HG03095 (cell line): ENCODE data around the gene RAC2.
A peak's percentile ranks its signal among the peaks of the same experiment; 100 is the strongest.
"Not testable (repeated sequence)": the region's sequence is repeated elsewhere in the genome, so short reads cannot be mapped to it uniquely, and the experiment has no call there.

Experiments used
- ATAC-seq: cut with Tn5 transposase; IDR thresholded peaks from one replicate; pipeline ENCODE4 v1.9.1; 2021; ENCODE audit warnings: moderate library complexity; ENCODE audit not compliant: unreplicated experiment

RAC2 gene

DNA sequence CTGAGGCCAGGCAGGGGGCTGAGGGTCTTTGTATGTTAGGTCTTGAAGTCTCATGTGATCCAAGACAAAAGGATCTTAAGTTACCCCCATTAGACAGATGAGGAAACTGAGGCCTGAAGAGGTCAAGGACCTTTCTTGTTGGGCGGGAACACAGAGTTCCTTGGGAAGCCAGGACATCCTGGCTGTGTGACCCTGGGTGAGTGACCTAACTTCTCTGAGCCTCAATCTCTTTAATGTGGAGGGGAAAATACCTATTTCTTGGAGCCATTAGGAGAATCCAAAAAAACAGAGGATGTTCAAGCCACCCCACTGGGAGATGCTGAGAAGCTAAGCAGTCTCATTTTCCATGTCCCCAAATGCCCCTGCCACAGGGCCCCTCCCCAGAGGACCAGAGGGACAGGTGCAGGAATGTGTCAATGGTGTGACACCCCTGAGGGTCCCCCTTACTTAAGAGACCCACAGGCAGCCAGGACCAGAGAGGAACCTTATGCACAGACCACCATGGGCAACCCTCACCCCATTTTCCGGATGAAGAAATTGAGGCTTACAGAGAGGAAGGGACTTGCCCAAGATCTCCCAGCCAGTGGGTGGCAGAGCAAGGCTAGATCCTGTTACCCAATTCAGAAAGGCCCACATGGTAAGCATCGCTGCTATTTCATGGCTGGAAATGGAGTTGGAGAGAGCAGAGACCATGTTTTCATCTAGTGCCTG, 8.0 kb downstream of the RAC2 start:
- ATAC-seq = no peak

DNA sequence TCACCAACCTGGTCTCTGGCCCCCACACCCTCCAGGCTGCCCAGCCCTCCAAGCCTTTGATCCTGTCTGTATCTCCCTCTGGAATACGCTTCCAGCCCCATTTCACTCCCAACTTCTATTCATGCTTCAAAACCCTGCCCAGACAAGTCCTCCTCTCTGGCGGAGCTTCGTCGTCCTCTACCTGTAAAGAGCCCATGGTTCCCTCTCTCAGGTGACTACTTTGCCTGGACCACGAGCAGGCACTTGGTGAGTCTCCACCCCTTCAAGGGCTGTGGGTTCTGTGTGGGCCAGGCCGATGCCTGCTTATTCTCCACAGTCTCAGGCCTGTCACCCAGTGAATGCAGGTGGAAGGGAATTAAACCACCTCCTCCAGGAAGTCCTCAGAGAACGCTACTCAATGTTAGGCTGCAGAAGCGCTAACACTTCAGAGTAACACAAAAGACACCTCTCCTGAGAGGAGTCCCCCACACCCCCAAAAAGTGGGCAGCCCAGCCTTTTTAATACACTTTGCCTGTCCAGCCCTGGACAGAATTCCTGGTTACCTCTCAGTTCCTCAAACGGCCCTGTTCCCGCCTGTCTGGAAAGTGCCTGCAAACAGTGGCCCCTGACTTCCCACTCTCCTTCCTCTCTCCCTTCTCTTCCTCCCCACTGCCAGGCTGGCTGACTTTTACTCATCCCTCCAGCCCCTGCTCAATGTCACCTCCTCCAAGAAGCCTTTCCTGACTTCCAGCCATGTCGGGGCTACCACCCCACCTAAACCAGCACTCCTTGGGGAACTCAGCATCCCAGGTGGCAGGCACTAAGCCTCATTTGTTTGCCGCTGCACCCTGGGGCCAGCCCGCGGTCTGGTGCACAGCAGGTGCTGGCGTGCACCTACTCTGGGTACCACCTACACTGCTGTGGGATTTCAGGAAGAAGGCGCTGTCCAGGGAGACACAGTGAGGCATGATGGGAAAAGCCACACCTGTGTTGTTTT, 9.0 kb downstream of the RAC2 start:
- no peak for ATAC-seq

GRCh38 chr22:37233751-37234631, 10.1 kb downstream of the RAC2 start:
- ATAC-seq = no peak

DNA sequence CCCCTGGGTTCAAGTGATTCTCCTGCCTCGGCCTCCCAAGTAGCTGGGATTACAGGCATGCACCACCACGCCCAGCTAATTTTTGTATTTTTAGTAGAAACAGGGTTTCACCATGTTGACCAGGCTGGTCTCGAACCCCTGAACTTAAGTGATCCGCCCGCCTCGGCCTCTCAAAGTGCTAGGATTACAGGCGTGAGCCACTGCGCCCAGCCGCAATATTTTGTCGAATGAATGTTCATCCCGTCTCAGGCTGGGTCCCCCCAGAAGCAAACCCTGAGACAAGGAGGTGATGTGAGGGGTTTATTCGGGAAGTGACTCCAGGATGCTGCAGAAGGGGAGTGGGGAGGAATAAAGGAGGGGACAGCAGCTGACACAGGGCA, 10.7 kb downstream of the RAC2 start:
- not testable (repeated sequence) for ATAC-seq

DNA sequence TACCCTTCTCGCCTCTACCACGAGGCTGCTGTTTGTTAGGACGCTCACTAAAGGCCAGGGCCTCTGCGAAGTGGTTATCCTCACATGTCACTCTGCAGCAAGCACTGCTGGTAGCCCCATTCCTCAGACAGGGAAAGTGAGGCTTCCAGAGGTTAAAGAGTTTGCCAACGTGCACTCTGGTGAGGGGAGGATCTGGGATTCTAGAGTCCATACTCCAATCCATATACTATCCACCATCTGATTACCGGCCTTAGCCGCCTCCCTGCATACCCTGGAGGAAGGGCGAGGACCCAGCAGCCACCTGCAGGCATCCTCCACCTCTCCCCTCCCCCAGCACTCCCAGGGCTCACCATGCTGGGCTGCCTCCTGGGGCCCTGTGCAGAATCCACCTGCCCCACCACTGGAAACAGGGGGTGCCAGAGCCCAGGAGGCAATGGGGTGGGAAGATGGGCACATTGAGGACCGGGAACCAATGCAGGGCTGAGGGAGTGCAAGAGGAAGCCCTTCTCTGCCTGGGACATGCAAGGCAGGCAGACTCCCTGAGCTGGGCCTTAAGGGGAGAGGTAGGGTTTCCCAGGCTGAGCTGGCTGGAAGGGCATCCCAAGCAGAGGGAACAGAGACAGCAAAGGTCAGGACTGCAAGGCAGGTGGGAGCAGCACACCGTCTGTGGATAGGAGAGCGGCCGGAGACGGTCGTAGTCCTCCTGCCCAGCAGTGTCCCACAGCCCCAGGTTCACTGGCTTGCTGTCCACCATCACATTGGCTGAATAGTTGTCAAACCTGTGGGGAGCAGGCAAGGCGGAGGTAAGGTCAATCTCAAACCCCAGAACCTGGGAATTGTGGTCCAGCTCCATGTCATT, 11.7 kb downstream of the RAC2 start:
- ATAC-seq = no peak

GRCh38 chr22:37231406-37232139, 12.5 kb downstream of the RAC2 start:
- no peak for ATAC-seq

- no peak for ATAC-seq
Observed at GRCh38 chr22:37230673-37231405, 13.2 kb downstream of the RAC2 start.

- peak; percentile 46 for ATAC-seq
Observed at GRCh38 chr22:37229805-37230672, 14.0 kb downstream of the RAC2 start.

DNA sequence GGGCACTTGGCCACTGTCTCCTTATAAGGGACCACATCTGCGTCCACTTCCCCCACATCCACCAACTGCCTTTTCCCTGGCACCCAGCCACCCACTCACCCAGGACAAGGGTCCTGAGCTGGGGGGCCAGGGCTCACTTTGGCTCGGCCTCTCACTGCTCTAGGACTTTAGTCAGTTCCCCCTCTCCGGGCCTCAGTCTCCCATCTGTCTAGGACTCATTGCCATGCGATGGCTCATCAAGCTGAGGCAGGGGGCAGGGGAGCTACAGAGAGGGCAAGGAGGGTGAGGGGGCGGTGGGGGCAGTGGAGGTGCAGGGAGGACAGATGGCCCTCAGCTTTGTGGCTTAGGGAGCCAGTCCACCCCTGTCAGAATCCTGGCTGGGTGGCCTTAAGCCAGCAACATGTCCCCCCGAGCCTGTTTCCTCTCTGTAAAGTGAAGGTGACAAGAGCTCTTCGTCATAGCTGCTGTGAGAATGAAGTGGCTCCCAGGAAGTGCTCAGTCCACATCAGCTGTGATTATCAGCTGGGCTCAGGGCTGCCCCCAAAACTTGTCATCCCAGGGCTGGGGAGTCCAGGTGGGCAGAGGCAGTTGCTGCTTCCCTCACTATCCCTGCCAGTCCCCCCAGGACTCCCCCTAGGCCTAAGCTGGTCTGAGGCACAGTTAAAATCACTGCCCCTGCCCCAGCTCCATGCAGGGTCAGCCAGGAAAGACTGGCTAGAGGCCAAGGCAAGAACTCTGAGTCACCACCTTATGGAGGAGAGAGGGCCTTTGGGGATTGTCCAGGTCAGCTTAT, 14.9 kb downstream of the RAC2 start:
- ATAC-seq = no peak

DNA sequence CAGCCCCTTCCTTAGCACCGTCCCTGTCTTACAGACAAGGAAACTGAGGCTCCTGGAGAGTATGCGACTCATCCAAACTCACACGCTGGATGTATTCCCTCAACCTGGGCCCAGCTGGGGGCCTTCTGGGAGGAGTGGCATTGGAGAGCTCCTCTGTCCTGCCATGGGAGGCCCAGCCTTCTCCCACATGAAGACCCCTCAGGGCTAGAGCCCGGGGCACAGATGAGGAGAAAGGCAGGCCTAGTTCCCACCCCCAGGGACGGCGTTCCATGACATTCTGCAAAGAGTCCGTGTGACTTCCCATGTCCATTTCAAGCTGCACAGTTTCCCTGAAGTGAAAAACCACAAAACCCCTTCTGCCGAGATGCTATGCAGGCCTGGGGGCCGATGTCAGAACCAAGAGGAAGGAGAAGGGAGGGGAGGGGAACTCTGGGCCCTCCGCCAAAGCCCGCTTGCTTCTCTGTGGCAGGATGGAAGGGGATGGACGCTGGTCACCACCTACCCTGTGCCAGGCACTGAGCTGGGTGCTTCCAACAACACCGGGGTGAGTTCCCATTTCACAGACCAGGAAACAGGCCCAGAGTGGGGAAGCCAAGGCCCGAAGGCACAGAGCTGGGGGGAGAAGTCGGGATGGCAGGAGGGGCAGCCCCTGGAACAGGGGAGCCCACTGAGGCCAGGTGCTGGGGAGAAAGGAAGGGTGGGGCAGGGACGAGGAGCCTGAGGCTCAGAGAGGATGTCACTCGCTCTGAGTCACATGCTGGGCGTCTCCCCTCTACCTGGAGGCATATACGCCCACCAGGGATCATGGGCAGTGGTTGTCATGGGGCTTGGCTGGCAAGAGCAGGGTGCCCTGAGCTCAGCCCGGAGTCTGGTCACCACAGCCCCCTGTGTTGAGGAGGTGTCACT, 15.7 kb downstream of the RAC2 start:
- no peak for ATAC-seq

GRCh38 chr22:37226514-37226913, 17.6 kb downstream of the RAC2 start:
- ATAC-seq = no peak

DNA sequence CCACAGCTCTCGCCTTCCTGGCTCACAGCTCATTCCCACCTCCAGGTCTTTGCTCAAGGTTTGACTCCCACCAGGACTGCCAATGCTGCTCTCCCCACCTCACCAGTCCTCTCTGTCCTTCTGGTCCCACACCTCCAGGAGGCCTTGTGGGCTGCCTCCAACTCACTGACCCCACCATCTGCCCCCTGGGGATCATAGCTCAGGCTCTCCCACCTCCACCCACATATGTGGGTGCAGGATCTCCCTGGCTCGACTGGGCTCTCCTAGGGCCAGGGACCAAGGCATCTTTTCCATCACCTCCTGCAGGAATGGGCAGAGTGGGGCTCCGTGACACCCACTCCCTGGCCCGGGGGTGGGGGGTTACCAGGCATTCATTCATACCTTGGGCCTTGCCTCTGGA, 18.0 kb downstream of the RAC2 start:
- no peak for ATAC-seq

DNA sequence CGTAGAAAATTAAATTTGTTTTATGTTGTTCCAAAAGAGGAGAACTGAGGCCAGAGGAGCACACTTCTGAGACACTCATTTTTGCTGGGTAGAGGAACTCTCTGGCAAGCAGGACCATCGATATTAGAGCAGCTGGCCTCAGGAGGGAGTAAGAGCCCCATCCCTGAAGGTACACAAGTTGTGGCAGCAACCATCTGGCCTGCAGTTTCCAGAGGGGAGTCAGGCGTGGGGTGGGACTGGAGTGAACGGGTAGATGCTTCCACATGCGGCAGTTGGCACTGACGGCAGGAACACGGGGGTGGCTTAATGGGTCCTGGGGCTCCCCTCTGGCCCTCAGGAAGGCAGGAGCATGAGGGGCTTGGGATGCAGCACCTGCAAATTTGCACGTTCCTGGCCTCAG, 18.6 kb downstream of the RAC2 start:
- no peak for ATAC-seq

- ATAC-seq = no peak
Observed at GRCh38 chr22:37224757-37225420, 19.2 kb downstream of the RAC2 start.

GRCh38 chr22:37223965-37224551, 20.0 kb downstream of the RAC2 start:
- ATAC-seq = no peak
